Measurements from ENCODE around the gene IL34. TPM values are rescaled to one million over a fixed set of nuclear protein-coding genes. Genes with fewer than 3 reads are reported as not detected.

The IL34 gene
- total RNA-seq, 1 experiment from 2014 or later = 4.4 TPM

DNA sequence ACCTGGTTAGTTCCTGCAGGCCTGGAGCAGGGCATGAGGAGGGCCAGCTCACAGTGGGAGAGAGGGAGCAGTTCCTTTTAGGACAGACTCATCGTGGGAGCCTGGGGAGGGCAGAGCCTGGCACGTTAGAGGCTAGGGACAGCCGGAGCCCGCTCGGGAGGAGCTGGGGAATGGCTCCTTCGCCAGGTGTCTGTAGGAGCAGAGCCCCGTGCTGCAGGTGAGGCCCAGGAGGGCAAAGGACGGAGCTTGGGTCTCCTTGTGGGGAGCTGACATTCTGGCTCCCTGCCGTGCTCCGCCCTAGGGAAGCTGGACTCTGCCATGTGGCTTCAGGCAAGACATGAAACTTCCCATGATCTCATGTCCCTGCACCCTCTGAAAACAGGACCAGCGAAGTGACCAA is 58.2 kb downstream of the IL34 start:
- Histone ChIP-seq H3K27ac (ENCODE audit: insufficient read length, low read depth, low read length) (no peak overlapping the region), H3K9ac (ENCODE audit: extremely low read depth, insufficient read length, low read length) (no peak overlapping the region), H3K23ac (ENCODE audit: insufficient read length, low read depth, low read length) (no peak overlapping the region), H3K9me3 (ENCODE audit: control insufficient read depth, low read depth, low read length) (no peaks in the 10 kb centered on the region), H2AFZ (ENCODE audit: low read length) (no peak overlapping the region), H3K14ac (ENCODE audit: insufficient read depth, low read length) (no peak overlapping the region), H3K27me3 (ENCODE audit: insufficient read depth, low read length) (no peaks in the 10 kb centered on the region), H4K5ac (ENCODE audit: insufficient read length, low read depth, low read length) (no peak overlapping the region), H4K91ac (ENCODE audit: insufficient read length, low read depth, low read length) (no peak overlapping the region), H3K4me2 (ENCODE audit: insufficient read depth, insufficient read length, low read length) (no peak overlapping the region), H4K20me1 (ENCODE audit: control insufficient read depth, insufficient read depth, insufficient read length) (no peaks in the 10 kb centered on the region), H3K18ac (ENCODE audit: insufficient read length, low read depth, low read length) (no peak overlapping the region), H3K79me2 (ENCODE audit: insufficient read depth, low read length) (no peaks in the 10 kb centered on the region), H3K4ac (ENCODE audit: low read depth, low read length) (no peak overlapping the region), H2BK5ac (ENCODE audit: insufficient read length, low read length) (no peak overlapping the region), H3T11ph (ENCODE audit: low read length) (no peak overlapping the region), H2AK5ac (ENCODE audit: insufficient read length, low read length) (no peak overlapping the region), H2BK15ac (ENCODE audit: low read depth, low read length) (no peak overlapping the region), H3K79me1 (ENCODE audit: insufficient read depth, low read depth, low read length, poor library complexity, severe bottlenecking) (no peaks in the 10 kb centered on the region), H3K56ac (ENCODE audit: insufficient read length, low read depth, low read length) (no peak overlapping the region), H2BK12ac (ENCODE audit: insufficient read length, low read depth, low read length) (no peak overlapping the region), H2BK120ac (ENCODE audit: low read depth, low read length, poor library complexity, severe bottlenecking) (no peak overlapping the region), H3K4me1 (ENCODE audit: insufficient read depth, low read length) (peaks cover 2% of the 10 kb centered on the region; the same call in 1 of the 2 replicates), H2BK20ac (ENCODE audit: low read depth, low read length, poor library complexity, severe bottlenecking) (no peak overlapping the region), H4K8ac (replicated peaks; ENCODE audit: insufficient read length, low read depth, low read length) (no peak overlapping the region), H3K23me2 (ENCODE audit: insufficient read length, low read depth, low read length, poor library complexity, severe bottlenecking) (no peaks in the 10 kb centered on the region)
- no peaks in the 10 kb centered on the region; the same call in 1 of the 2 replicates for H3K27me3 Mint-ChIP-seq (ENCODE audit: low read depth)
- no peak overlapping the region; a peak in 1 of 7 replicates for H3K27ac Mint-ChIP-seq
- WGBS (ENCODE audit: extremely low coverage, insufficient read length, low lambda C conversion rate) = no CpG with 5 or more reads among the region's 11 CpGs
- H3K36me3 Mint-ChIP-seq (ENCODE audit: insufficient read depth in 1 of 3, low read depth in 3 of 3) = peaks cover 4 to 10% (median 5%) of the 10 kb centered on the region in 3 experiments; a peak in 4 of 7 replicates
- H3K4me1 Mint-ChIP-seq = peaks cover 42 to 49% of the 10 kb centered on the region in 2 experiments
- H3K4me3 Mint-ChIP-seq = no peak overlapping the region
- no peak for DNase-seq
- H3K9me3 Mint-ChIP-seq = no peaks in the 10 kb centered on the region; a peak in 1 of 5 replicates
- TF ChIP-seq, protein P1, sequence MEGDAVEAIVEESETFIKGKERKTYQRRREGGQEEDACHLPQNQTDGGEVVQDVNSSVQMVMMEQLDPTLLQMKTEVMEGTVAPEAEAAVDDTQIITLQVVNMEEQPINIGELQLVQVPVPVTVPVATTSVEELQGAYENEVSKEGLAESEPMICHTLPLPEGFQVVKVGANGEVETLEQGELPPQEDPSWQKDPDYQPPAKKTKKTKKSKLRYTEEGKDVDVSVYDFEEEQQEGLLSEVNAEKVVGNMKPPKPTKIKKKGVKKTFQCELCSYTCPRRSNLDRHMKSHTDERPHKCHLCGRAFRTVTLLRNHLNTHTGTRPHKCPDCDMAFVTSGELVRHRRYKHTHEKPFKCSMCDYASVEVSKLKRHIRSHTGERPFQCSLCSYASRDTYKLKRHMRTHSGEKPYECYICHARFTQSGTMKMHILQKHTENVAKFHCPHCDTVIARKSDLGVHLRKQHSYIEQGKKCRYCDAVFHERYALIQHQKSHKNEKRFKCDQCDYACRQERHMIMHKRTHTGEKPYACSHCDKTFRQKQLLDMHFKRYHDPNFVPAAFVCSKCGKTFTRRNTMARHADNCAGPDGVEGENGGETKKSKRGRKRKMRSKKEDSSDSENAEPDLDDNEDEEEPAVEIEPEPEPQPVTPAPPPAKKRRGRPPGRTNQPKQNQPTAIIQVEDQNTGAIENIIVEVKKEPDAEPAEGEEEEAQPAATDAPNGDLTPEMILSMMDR (conservative IDR thresholded peaks at IDR 0.05) = no peak

Data from H9 (cell line).